Smooth muscle cell (in vitro differentiated cells): ENCODE results near the gene SLC25A17. TPM values are rescaled to one million over a fixed set of nuclear protein-coding genes. Genes with fewer than 3 reads are reported as not detected.
"Not testable (repeated sequence)": the region's sequence is repeated elsewhere in the genome, so short reads cannot be mapped to it uniquely, and the experiment has no call there.

Experiments
- DNase-seq: peaks from one replicate; lab custom pipeline; 2025; ENCODE audit not compliant: unreplicated experiment; lab: John Stamatoyannopoulos, UW
- H2AFZ ChIP-seq: fragments of 200-600 bp; sonication (generic); 2 replicates; pipeline ENCODE4 v1.6.0; 2016; ENCODE audit warnings: antibody characterized with exemption, low read depth, mild to moderate bottlenecking
- H3F3A ChIP-seq: fragments of 200-600 bp; sonication (generic); 2 replicates; pipeline ENCODE4 v1.6.0; 2017; ENCODE audit warnings: antibody characterized with exemption, low read depth
- H3K27ac ChIP-seq: fragments of 200-600 bp; sonication (generic); 2 replicates; pipeline ENCODE4 v1.5.1; 2016; ENCODE audit warnings: low read depth, mild to moderate bottlenecking
- H3K27me3 ChIP-seq: fragments of 200-600 bp; sonication (generic); 2 replicates; pipeline ENCODE4 v1.6.1; 2016; ENCODE audit warnings: low read depth, mild to moderate bottlenecking
- H3K36me3 ChIP-seq: fragments of 200-600 bp; sonication (generic); 2 replicates; pipeline ENCODE4 v1.5.1; 2016; ENCODE audit warnings: low read depth
- H3K4me1 ChIP-seq: fragments of 200-600 bp; sonication (generic); 2 replicates; pipeline ENCODE4 v1.5.1; 2016; ENCODE audit warnings: low read depth
- H3K4me2 ChIP-seq: fragments of 200-600 bp; sonication (generic); 2 replicates; pipeline ENCODE4 v1.6.0; 2016; ENCODE audit warnings: mild to moderate bottlenecking
- H3K4me3 ChIP-seq: fragments of 200-600 bp; sonication (generic); 2 replicates; pipeline ENCODE4 v1.5.1; 2016; ENCODE audit warnings: mild to moderate bottlenecking
- H3K79me2 ChIP-seq: fragments of 200-600 bp; sonication (generic); 2 replicates; pipeline ENCODE4 v1.6.0; 2016; ENCODE audit warnings: low read depth, mild to moderate bottlenecking
- H3K9ac ChIP-seq: fragments of 200-600 bp; sonication (generic); 2 replicates; pipeline ENCODE4 v1.6.0; 2016; ENCODE audit warnings: low read depth
- H3K9me3 ChIP-seq: fragments of 200-600 bp; sonication (generic); replicated peaks from 2 replicates; pipeline ENCODE4 v1.5.1; 2016; ENCODE audit warnings: low read depth
- H4K20me1 ChIP-seq: fragments of 200-600 bp; sonication (generic); 2 replicates; pipeline ENCODE4 v1.6.0; 2016; ENCODE audit warnings: low read depth
- CTCF ChIP-seq: fragments of 200-600 bp; sonication (generic); IDR thresholded peaks from 2 replicates; pipeline ENCODE4 v1.5.1; 2017; ENCODE audit warnings: borderline replicate concordance, mild to moderate bottlenecking, antibody characterized with exemption; ENCODE audit not compliant: insufficient read depth, poor library complexity, severe bottlenecking
- WGBS: methylation state at CpG from one replicate; pipeline ENCODE4 v1.1.7; 2016; ENCODE audit warnings: low lambda C conversion rate; 5-methylcytosine and 5-hydroxymethylcytosine counted together
- microRNA-seq: library from miRNA; unstranded; fragments of <30 nt; microRNA quantifications from one replicate; pipeline ENCODE4, GENCODE V29; 2016; ENCODE audit warnings: borderline number of aligned reads
- polyA plus RNA-seq: library from polyadenylated mRNA; unstranded; fragments of >200 nt; fragmentation: Nextera tagmentation; extraction: Ambion mirVana; gene quantifications from 2 replicates; pipeline ENCODE4 v1.2.1, GENCODE V29; 2016
- small RNA-seq: library from RNA; depleted of rRNA; stranded (forward); fragments of <200 nt; gene quantifications from one replicate; pipeline ENCODE3, GENCODE V24; 2014
- total RNA-seq: library from RNA; depleted of rRNA; stranded (reverse); fragments of >200 nt; gene quantifications from 2 replicates; pipeline ENCODE4 v1.2.3, GENCODE V29; 2014

The SLC25A17 gene
- total and polyA plus RNA-seq, 2 experiments from 2014 or later, result 28.9 to 31.5 TPM

DNA sequence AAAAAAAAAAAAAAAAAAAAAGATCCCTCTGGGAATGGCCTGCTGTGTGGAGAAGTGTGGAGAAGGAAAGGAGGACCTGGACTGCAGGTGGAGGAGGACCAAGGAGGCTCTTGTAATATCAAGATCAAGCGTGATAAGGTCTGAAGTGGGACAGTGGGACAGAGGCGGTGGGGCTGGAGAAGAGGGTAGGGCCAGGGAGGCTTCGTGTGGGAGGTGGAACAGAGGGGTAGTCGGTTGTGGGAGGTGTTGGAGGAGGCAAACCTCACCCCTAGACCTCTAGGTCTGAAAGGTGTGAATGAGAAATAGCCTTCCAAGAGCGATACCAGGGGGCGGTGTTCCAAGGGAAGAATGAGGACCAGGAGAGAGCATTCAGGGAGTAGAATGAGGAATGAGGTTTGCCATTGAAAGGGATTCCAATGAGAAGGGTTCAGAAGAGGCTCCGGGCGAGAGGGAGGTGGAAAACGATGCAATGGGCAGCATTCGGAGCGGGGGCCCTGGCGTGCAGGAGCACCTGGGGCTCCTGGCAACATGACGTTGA, 95.7 kb downstream of the SLC25A17 start:
- Histone ChIP-seq H3K27ac (no peak overlapping the region), H3K4me2 (no peak overlapping the region), H3K9me3 (no peaks in the 10 kb centered on the region), H3K9ac (no peak overlapping the region), H3K4me3 (no peak overlapping the region), H3K27me3 (no peaks in the 10 kb centered on the region), H3K36me3 (no peaks in the 10 kb centered on the region), H4K20me1 (no peaks in the 10 kb centered on the region), H3K79me2 (no peaks in the 10 kb centered on the region), H2AFZ (no peak overlapping the region), H3F3A (peaks cover 19% of the 10 kb centered on the region), H3K4me1 (peaks cover 21% of the 10 kb centered on the region)
- no peak for TF ChIP-seq CTCF
- whole genome bisulfite sequencing, result 93% methylated on average over 13 of the region's 13 CpGs
- no peak for DNase-seq

DNA sequence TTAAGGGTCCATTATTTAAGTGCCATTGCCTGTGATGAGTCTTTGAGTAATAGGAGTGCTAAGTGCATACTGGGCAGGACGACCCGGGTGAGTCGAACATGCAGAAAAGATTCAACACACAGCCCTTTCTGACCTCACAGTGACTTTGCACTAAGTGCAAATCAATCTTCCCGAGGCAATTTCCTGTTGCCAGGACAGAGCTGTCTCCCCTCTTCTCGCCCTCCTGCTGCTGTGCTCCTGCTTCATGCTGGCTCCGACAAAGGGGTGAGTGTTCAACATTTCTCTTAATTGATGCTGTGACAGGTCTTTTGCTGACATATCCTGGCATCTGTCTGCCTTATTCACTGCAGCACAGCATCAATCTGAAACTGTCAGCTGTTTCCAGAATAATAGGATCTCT, 97.9 kb downstream of the SLC25A17 start:
- H3F3A ChIP-seq, result peaks cover 15% of the 10 kb centered on the region
- TF ChIP-seq CTCF, result no peak

DNA sequence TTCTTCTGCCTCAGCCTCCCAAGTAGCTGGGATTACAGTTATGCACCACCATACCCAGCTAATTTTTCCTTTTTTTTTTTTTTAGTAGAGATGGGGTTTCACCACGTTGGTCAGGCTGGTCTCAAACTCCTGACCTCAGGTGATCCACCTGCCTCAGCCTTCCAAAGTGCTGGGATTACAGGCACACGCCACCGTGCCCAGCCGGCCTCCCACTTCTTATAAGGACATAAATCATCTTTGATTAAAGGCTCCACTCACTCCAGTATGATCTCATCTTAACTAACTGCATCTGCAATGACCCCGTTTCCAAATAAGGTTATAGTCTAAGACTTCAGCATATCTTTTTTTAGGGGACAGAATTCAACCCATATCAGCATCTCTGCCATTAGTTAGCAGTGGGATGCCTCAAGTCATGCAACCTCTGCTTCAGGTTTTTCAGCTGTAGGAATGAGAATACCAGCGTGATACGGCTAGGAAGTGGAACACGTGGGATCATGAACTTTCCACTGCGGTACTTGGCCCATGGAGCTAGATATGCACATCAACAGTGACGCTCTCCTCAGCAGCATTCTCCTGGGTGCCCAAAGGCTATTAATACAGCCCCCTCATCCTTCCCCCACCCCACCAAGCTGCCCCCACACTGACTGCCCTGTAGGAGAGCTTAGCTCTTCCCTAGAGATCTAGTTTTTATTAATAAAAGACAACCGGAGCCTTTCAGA, 98.4 kb downstream of the SLC25A17 start:
- peak overlapping the region; percentile 18 for H3K4me2 ChIP-seq
- no peak overlapping the region for H3K4me3 ChIP-seq
- DNase-seq, result no peak
- no peaks in the 10 kb centered on the region for H3K36me3 ChIP-seq
- H3K9me3 ChIP-seq, result no peaks in the 10 kb centered on the region
- H3K9ac ChIP-seq, result no peak overlapping the region
- no peaks in the 10 kb centered on the region for H4K20me1 ChIP-seq
- H3K79me2 ChIP-seq, result no peaks in the 10 kb centered on the region
- 40% methylated on average over 11 of the region's 11 CpGs for WGBS
- no peaks in the 10 kb centered on the region for H3K27me3 ChIP-seq
- peaks cover 8% of the 10 kb centered on the region for H3K4me1 ChIP-seq
- H3K27ac ChIP-seq, result peak overlapping the region; percentile 21
- no peak overlapping the region for H2AFZ ChIP-seq
- TF ChIP-seq CTCF, result no peak
- peaks cover 14% of the 10 kb centered on the region for H3F3A ChIP-seq

More for the DNA sequence above, 97.9 kb downstream of the SLC25A17 start:
- Histone ChIP-seq H3K9ac (no peak overlapping the region), H3K4me1 (peaks cover 8% of the 10 kb centered on the region), H4K20me1 (no peaks in the 10 kb centered on the region), H3K4me2 (peak overlapping the region; percentile 18), H3K4me3 (no peak overlapping the region), H3K9me3 (no peaks in the 10 kb centered on the region), H3K27ac (peak overlapping the region; percentile 21), H3K36me3 (no peaks in the 10 kb centered on the region), H3K27me3 (no peaks in the 10 kb centered on the region), H2AFZ (no peak overlapping the region), H3K79me2 (no peaks in the 10 kb centered on the region)
- DNase-seq, result no peak
- WGBS, result 4% methylated on average over 6 of the region's 6 CpGs

DNA sequence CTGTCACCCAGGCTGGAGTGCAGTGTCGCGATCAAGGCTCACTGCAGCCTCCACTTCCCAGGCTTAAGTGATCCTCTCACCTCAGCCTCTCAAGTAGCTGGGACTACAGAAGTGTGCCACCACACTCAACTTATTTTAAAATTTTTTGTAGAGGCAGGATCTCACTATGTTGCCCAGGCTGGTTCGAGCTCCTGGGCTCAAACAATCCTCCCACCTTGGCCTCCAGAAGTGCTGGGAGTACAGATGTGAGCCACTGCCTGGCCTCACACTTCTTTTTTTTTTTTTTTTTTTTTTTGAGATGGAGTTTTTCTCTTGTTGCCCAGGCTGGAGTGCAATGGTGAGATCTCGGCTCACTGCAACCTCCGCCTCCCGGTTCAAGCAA, 99.0 kb downstream of the SLC25A17 start:
- H4K20me1 ChIP-seq, H3K4me2 ChIP-seq, H3K9ac ChIP-seq, H3K4me3 ChIP-seq, H2AFZ ChIP-seq, H3K4me1 ChIP-seq, DNase-seq, H3K27me3 ChIP-seq, H3K9me3 ChIP-seq, H3F3A ChIP-seq, H3K27ac ChIP-seq, H3K36me3 ChIP-seq, H3K79me2 ChIP-seq: not testable (repeated sequence)
- WGBS, result 96% methylated on average over 5 of the region's 6 CpGs

Small RNA genes within 50 kb of the gene (microRNA-seq; reads per million reads assigned to microRNA genes)
- not detected for gene MIR4766

Small RNA genes within 50 kb of the gene (small RNA-seq; reads per million reads assigned to genes)
- gene JTBP1 (not detected), gene MIR4766 (not detected)

Other genes with a start within 250 kb of the SLC25A17 start
- gene MRTFA, start 182.6 kb downstream of the SLC25A17 start, total RNA-seq, result 34.1 and 41.7 TPM in 2 replicates
- gene MRTFA, start 182.6 kb downstream of the SLC25A17 start, polyA plus RNA-seq, result 25.5 and 44.3 TPM in 2 replicates
- 11.8 and 24.6 TPM in 2 replicates for gene MCHR1, start 139.9 kb downstream of the SLC25A17 start, total RNA-seq
- 12.8 and 18.9 TPM in 2 replicates for gene MCHR1, start 139.9 kb downstream of the SLC25A17 start, polyA plus RNA-seq
- gene ST13, start 37.3 kb upstream of the SLC25A17 start, total RNA-seq, result 118 and 128 TPM in 2 replicates
- 129 and 146 TPM in 2 replicates for gene ST13, start 37.3 kb upstream of the SLC25A17 start, polyA plus RNA-seq
- 9.8 and 12.3 TPM in 2 replicates for gene XPNPEP3, start 37.8 kb upstream of the SLC25A17 start, total RNA-seq
- 3.9 and 5.3 TPM in 2 replicates for gene XPNPEP3, start 37.8 kb upstream of the SLC25A17 start, polyA plus RNA-seq
- not detected in 2 replicates for gene DNAJB7, start 42.8 kb upstream of the SLC25A17 start, total RNA-seq
- gene DNAJB7, start 42.8 kb upstream of the SLC25A17 start, polyA plus RNA-seq, result 0.26 TPM in 1 of 2 replicates, not detected in the other
- gene RBX1, start 132.0 kb upstream of the SLC25A17 start, total RNA-seq, result 98.0 and 127 TPM in 2 replicates
- 276 and 277 TPM in 2 replicates for gene RBX1, start 132.0 kb upstream of the SLC25A17 start, polyA plus RNA-seq